HepG2 (cell line): ENCODE measurements around the gene MIEF2. TPM values are rescaled to one million over a fixed set of nuclear protein-coding genes. Genes with fewer than 3 reads are reported as not detected.

Source experiments
- CC2D1A ChIP-seq: sonication (generic); formaldehyde crosslinking; IDR thresholded peaks from 2 replicates; pipeline ENCODE4 v1.8.1; 2023; ENCODE audit warnings: mild to moderate bottlenecking, missing genetic modification reagents
- ELF3 ChIP-seq: IDR thresholded peaks from 2 replicates; pipeline ENCODE4 v1.6.1; 2016; ENCODE audit warnings: missing genetic modification reagents, missing compliant biosample characterization
- HNRNPUL1 ChIP-seq: fragments of 200-400 bp; formaldehyde crosslinking; IDR thresholded peaks from 2 replicates; pipeline ENCODE4 v1.6.1; 2017; ENCODE audit warnings: low read depth, mild to moderate bottlenecking, low read length, moderate library complexity
- MED8 ChIP-seq: sonication (generic); formaldehyde crosslinking; IDR thresholded peaks from 2 replicates; pipeline ENCODE4 v1.8.1; 2023; ENCODE audit warnings: mild to moderate bottlenecking, missing genetic modification reagents; ENCODE audit not compliant: insufficient replicate concordance
- SNAPC4 ChIP-seq: sonication (generic); formaldehyde crosslinking; IDR thresholded peaks from 2 replicates; pipeline ENCODE4 v1.4.0; 2020; ENCODE audit warnings: mild to moderate bottlenecking, missing genetic modification reagents
- XBP1 ChIP-seq: sonication (generic); formaldehyde crosslinking; IDR thresholded peaks from 2 replicates; pipeline ENCODE4 v1.5.0; 2020; ENCODE audit warnings: missing genetic modification reagents
- ZNF121 ChIP-seq: sonication (generic); formaldehyde crosslinking; IDR thresholded peaks from 2 replicates; pipeline ENCODE4 v1.5.0; 2020; ENCODE audit warnings: mild to moderate bottlenecking, missing genetic modification reagents
- ZNF318 ChIP-seq: sonication (generic); formaldehyde crosslinking; IDR thresholded peaks from 2 replicates; pipeline ENCODE4 v1.4.0; 2020; ENCODE audit warnings: mild to moderate bottlenecking, missing genetic modification reagents
- ZNF446 ChIP-seq: sonication (generic); formaldehyde crosslinking; IDR thresholded peaks from 2 replicates; pipeline ENCODE4 v1.5.0; 2020; ENCODE audit warnings: mild to moderate bottlenecking, missing genetic modification reagents
- ZNF710 ChIP-seq: sonication (generic); formaldehyde crosslinking; IDR thresholded peaks from 2 replicates; pipeline ENCODE4 v1.5.0; 2020; ENCODE audit warnings: mild to moderate bottlenecking, missing genetic modification reagents, borderline replicate concordance
- ZNF777 ChIP-seq: sonication (generic); formaldehyde crosslinking; IDR thresholded peaks from 2 replicates; pipeline ENCODE4 v1.4.0; 2020; ENCODE audit warnings: missing genetic modification reagents
- ZNF83 ChIP-seq: sonication (generic); formaldehyde crosslinking; IDR thresholded peaks from 2 replicates; pipeline ENCODE4 v1.4.0; 2020; ENCODE audit warnings: missing genetic modification reagents, mild to moderate bottlenecking, borderline replicate concordance
- polyA plus RNA-seq, 8 experiments: library from polyadenylated mRNA; depleted of rRNA in 3 of 8; stranded (reverse) in 7 of 8; unstranded in 1 of 8; fragments of >200 nt; fragmentation: Illumina TruSeq in 4 of 8; extraction: Trizol in 4 of 8; gene quantifications; 2 replicates each; pipeline versions ENCODE4 v1.2.1 to v1.2.3, GENCODE V29; 2011 to 2016; ENCODE audit warnings: low read depth in 4 of 8, missing spikeins in 1 of 8, mixed read lengths in 1 of 8; ENCODE audit not compliant: insufficient read depth in 1 of 8
- total RNA-seq, 5 experiments: library from RNA; depleted of rRNA; stranded (reverse); fragments of >200 nt; fragmentation: Illumina TruSeq; extraction: Trizol; gene quantifications; 2 replicates each; pipeline ENCODE4 v1.2.3, GENCODE V29; 2016; ENCODE audit warnings: low read depth in 1 of 5

MIEF2 gene
- total and polyA plus RNA-seq, 2 of the 13 experiments (the other 11 are each of a cell fraction or from before 2014, with no cell fraction given), result 6.0 to 8.0 TPM

- TF ChIP-seq SNAPC4 (CRISPR knock-in tag) (0 out of 2 replicates have a peak, but pooled peaks have one; percentile 47), ZNF710 (CRISPR knock-in tag) (0 out of 2 replicates have a peak, but pooled peaks have one; percentile 56), ZNF121 (CRISPR knock-in tag) (0 out of 2 replicates have a peak, but pooled peaks have one; percentile 8), ZNF446 (0 out of 2 replicates have a peak, but pooled peaks have one; percentile 30), XBP1 (CRISPR knock-in tag) (0 out of 2 replicates have a peak, but pooled peaks have one; percentile 20), ZNF318 (CRISPR knock-in tag) (no peak), ZNF777 (CRISPR knock-in tag) (no peak), ZNF83 (0 out of 2 replicates have a peak, but pooled peaks have one; percentile 60), CC2D1A (no peak), ELF3 (CRISPR knock-in tag) (no peak), HNRNPUL1 (no peak), MED8 (CRISPR knock-in tag) (peak; percentile 56)
Observed at GRCh38 chr17:18314059-18314730, 53.7 kb downstream of the MIEF2 start (continued).
